Stimulated activated CD8-positive, alpha-beta memory T cell treated with anti-CD3 and anti-CD28 coated beads, Interleukin-15, amount 100 ng/mL, for 1 hour (primary cell): ENCODE measurements around the gene UNC13C.

Experiments
- DNase-seq: peaks from one replicate; pipeline ENCODE4 v3.0.0-alpha.2; 2020; ENCODE audit warnings: low read depth

UNC13C gene

GRCh38 chr15:54481819-54482218, 503.6 kb downstream of the UNC13C start:
- no peak for DNase-seq

GRCh38 chr15:54482251-54482650, 504.0 kb downstream of the UNC13C start:
- no peak for DNase-seq

GRCh38 chr15:54500330-54500729, 522.1 kb downstream of the UNC13C start:
- DNase-seq = no peak

GRCh38 chr15:54502416-54503075, 524.3 kb downstream of the UNC13C start:
- DNase-seq = no peak

- DNase-seq = no peak
Observed at GRCh38 chr15:54504695-54505094, 526.5 kb downstream of the UNC13C start.

GRCh38 chr15:54506977-54507524, 528.8 kb downstream of the UNC13C start:
- no peak for DNase-seq

- DNase-seq = no peak
Observed at GRCh38 chr15:54514601-54515000, 536.4 kb downstream of the UNC13C start.

GRCh38 chr15:54515664-54516582, 537.7 kb downstream of the UNC13C start:
- no peak for DNase-seq

GRCh38 chr15:54517366-54517765, 539.1 kb downstream of the UNC13C start:
- DNase-seq = no peak

GRCh38 chr15:54518156-54518882, 540.1 kb downstream of the UNC13C start:
- no peak for DNase-seq

GRCh38 chr15:54519577-54519976, 541.3 kb downstream of the UNC13C start:
- no peak for DNase-seq

- DNase-seq = no peak
Observed at GRCh38 chr15:54520616-54521015, 542.4 kb downstream of the UNC13C start.

- no peak for DNase-seq
Observed at GRCh38 chr15:54521206-54521605, 543.0 kb downstream of the UNC13C start.

- DNase-seq = no peak
Observed at GRCh38 chr15:54528021-54528420, 549.8 kb downstream of the UNC13C start.

GRCh38 chr15:54540721-54541120, 562.5 kb downstream of the UNC13C start:
- DNase-seq = no peak

- no peak for DNase-seq
Observed at GRCh38 chr15:54547491-54547890, 569.2 kb downstream of the UNC13C start.

GRCh38 chr15:54550954-54551353, 572.7 kb downstream of the UNC13C start:
- no peak for DNase-seq

- no peak for DNase-seq
Observed at GRCh38 chr15:54556231-54556630, 578.0 kb downstream of the UNC13C start.

- DNase-seq = no peak
Observed at GRCh38 chr15:54559405-54560069, 581.3 kb downstream of the UNC13C start.

GRCh38 chr15:54560417-54560816, 582.2 kb downstream of the UNC13C start:
- no peak for DNase-seq

GRCh38 chr15:54564166-54564565, 585.9 kb downstream of the UNC13C start:
- no peak for DNase-seq

- no peak for DNase-seq
Observed at GRCh38 chr15:54566654-54567053, 588.4 kb downstream of the UNC13C start.
